Right lobe of liver (tissue), 6 donors: ENCODE measurements around the gene IPO13. TPM values are rescaled to one million over a fixed set of nuclear protein-coding genes. Genes with fewer than 3 reads are reported as not detected.

ENCODE experiments used
- ATAC-seq, 4 donors: fragments of 200-7000 bp; cut with Tn5 transposase; one replicate each; pipeline ENCODE4 v1.9.1; 2020; ENCODE audit warnings: mild to moderate bottlenecking in 4 of 4, moderate library complexity in 4 of 4
- DNase-seq, 3 donors: peaks; one replicate each; pipeline ENCODE4 v3.0.0-alpha.2; 2020
- H3K27ac ChIP-seq, 3 donors: fragments of 200-600 bp; one replicate each; pipeline ENCODE4 v1.8.0; 2022
- H3K27me3 ChIP-seq, 2 donors: fragments of 200-600 bp; one replicate each; pipeline ENCODE4 v1.8.0; 2022
- H3K36me3 ChIP-seq, 4 donors: fragments of 200-600 bp; sonication (generic) in 1 of 4; one replicate each; pipeline versions ENCODE4 v1.5.1 to v1.8.0; 2017 to 2022; ENCODE audit warnings: control low read depth in 1 of 4
- H3K4me1 ChIP-seq, 4 donors: fragments of 200-600 bp; sonication (generic) in 1 of 4; one replicate each; pipeline versions ENCODE4 v1.5.1 to v1.8.0; 2017 to 2022; ENCODE audit warnings: control low read depth in 1 of 4
- H3K4me3 ChIP-seq, 3 donors: fragments of 200-600 bp; one replicate each; pipeline ENCODE4 v1.8.0; 2022
- H3K9me3 ChIP-seq, 4 donors: fragments of 200-600 bp; sonication (generic) in 1 of 4; one replicate each; pipeline versions ENCODE4 v1.5.1 to v1.8.0; 2017 to 2022; ENCODE audit warnings: control low read depth in 1 of 4
- CTCF ChIP-seq, 4 donors: fragments of 200-600 bp in 3 of 4; fragments of 450-650 bp in 1 of 4; IDR thresholded peaks; one replicate each; pipeline versions ENCODE4 v1.5.1 to v1.8.0; 2016 to 2022; ENCODE audit warnings: antibody characterized with exemption in 4 of 4, mild to moderate bottlenecking in 2 of 4
- POLR2A ChIP-seq: fragments of 450-650 bp; IDR thresholded peaks from one replicate; pipeline ENCODE4 v1.6.1; 2017; ENCODE audit warnings: antibody characterized with exemption, mild to moderate bottlenecking
- WGBS: methylation state at CpG from one replicate; pipeline ENCODE4 v1.1.6; 2018; ENCODE audit warnings: low coverage, low lambda C conversion rate; ENCODE audit not compliant: insufficient coverage; ENCODE audit errors: missing lambda C conversion rate; 5-methylcytosine and 5-hydroxymethylcytosine counted together
- intact Hi-C, 2 donors: fragments of 100-400 bp; cut with DNase I; formaldehyde crosslinking; loops; one replicate each; pipeline versions ENCODE4 v1.11.2 to v1.14.1; 2022
- total RNA-seq, 6 experiments: library from RNA; depleted of rRNA in 2 of 6; stranded (reverse); fragments of >200 nt in 2 of 6; fragmentation: NEBNext Ultra II Directional in 3 of 6; extraction: Animal tissue kit (Norgen Biotek cat#: 25700) in 3 of 6; gene quantifications; one replicate each; pipeline versions ENCODE4 v1.1.0 to v1.2.4, GENCODE V29; 2016 to 2023
- donor health status: DM: no; HTN: yes; CAD: no.
- donor health status: DM: no; HTN: no; CAD: no.
- donor health status: DM: no; HTN: no; CAD: no.
- donor health status: DM: no; HTN: yes; CAD: no.
- donor health status: DM: no; HTN: yes; CAD: no.

IPO13 gene
- total RNA-seq, 6 experiments from 2014 or later = 12.4 to 18.9 (median 14.8) TPM

- no peak for DNase-seq
- Histone ChIP-seq H3K36me3 (peaks cover 0 to 34% (median 11%) of the 10 kb centered on the region in 4 donors), H3K27me3 (no peaks in the 10 kb centered on the region), H3K4me1 (no peaks in the 10 kb centered on the region), H3K4me3 (no peak overlapping the region), H3K9me3 (no peaks in the 10 kb centered on the region), H3K27ac (no peak overlapping the region)
- no peak for ATAC-seq
- WGBS = 95% methylated on average over 2 of the region's 3 CpGs
- intact Hi-C loops = no loop called here
- no peak for TF ChIP-seq CTCF (IDR thresholded peaks at IDR 0.05)
- TF ChIP-seq POLR2A = no peak
Measured at GRCh38 chr1:43961692-43962091, 14.9 kb downstream of the IPO13 start.

- DNase-seq = no peak
- 89% methylated on average over 2 of the region's 2 CpGs for WGBS
- H3K27me3 ChIP-seq = no peaks in the 10 kb centered on the region
- no peak overlapping the region for H3K4me3 ChIP-seq
- no peak for TF ChIP-seq CTCF (IDR thresholded peaks at IDR 0.05)
- no peak for TF ChIP-seq POLR2A
- H3K4me1 ChIP-seq = no peaks in the 10 kb centered on the region
- intact Hi-C loops = no loop called here
- ATAC-seq = no peak
- no peaks in the 10 kb centered on the region for H3K9me3 ChIP-seq
- H3K27ac ChIP-seq = no peak overlapping the region
- peaks cover 0 to 29% (median 8%) of the 10 kb centered on the region in 4 donors for H3K36me3 ChIP-seq
Measured at GRCh38 chr1:43962324-43962723, 15.6 kb downstream of the IPO13 start.

- peaks cover 0 to 24% (median 6%) of the 10 kb centered on the region in 4 donors for H3K36me3 ChIP-seq
- TF ChIP-seq CTCF (IDR thresholded peaks at IDR 0.05) = no peak
- TF ChIP-seq POLR2A = no peak
- no peak for DNase-seq
- intact Hi-C loops = no loop called here
- no peaks in the 10 kb centered on the region for H3K9me3 ChIP-seq
- H3K4me1 ChIP-seq = no peaks in the 10 kb centered on the region
- ATAC-seq = no peak
- 80% methylated on average over 2 of the region's 3 CpGs for WGBS
- no peak overlapping the region for H3K27ac ChIP-seq
- no peak overlapping the region for H3K4me3 ChIP-seq
- H3K27me3 ChIP-seq = no peaks in the 10 kb centered on the region
Measured at GRCh38 chr1:43963006-43963405, 16.3 kb downstream of the IPO13 start.

GRCh38 chr1:43963890-43964289 is 17.1 kb downstream of the IPO13 start:
- ATAC-seq (no peak), DNase-seq (no peak)
- intact Hi-C loops = no loop called here
- 93% methylated on average over 1 of the region's 5 CpGs for WGBS
- Histone ChIP-seq H3K27me3 (no peaks in the 10 kb centered on the region), H3K4me1 (no peaks in the 10 kb centered on the region), H3K36me3 (peaks cover 0 to 15% (median 6%) of the 10 kb centered on the region in 4 donors), H3K4me3 (no peak overlapping the region), H3K27ac (no peak overlapping the region), H3K9me3 (no peaks in the 10 kb centered on the region)
- TF ChIP-seq POLR2A (no peak), CTCF (IDR thresholded peaks at IDR 0.05) (no peak)

- peaks cover 0 to under 1% (median 0%) of the 10 kb centered on the region in 4 donors for H3K4me1 ChIP-seq
- H3K27ac ChIP-seq = no peak overlapping the region
- 100% methylated on average over 2 of the region's 3 CpGs for WGBS
- no peak overlapping the region for H3K4me3 ChIP-seq
- H3K36me3 ChIP-seq = peaks cover 0 to 9% (median 6%) of the 10 kb centered on the region in 4 donors
- no peak for DNase-seq
- H3K27me3 ChIP-seq = no peaks in the 10 kb centered on the region
- ATAC-seq = no peak
- H3K9me3 ChIP-seq = no peaks in the 10 kb centered on the region
- intact Hi-C loops = no loop called here
- no peak for TF ChIP-seq POLR2A
- no peak for TF ChIP-seq CTCF (IDR thresholded peaks at IDR 0.05)
Measured at GRCh38 chr1:43965316-43965715, 18.6 kb downstream of the IPO13 start.
